Ovary (tissue), 9 donors: ENCODE results near the gene IFT25. TPM values are rescaled to one million over a fixed set of nuclear protein-coding genes. Genes with fewer than 3 reads are reported as not detected.

Experiments used
- DNase-seq, 5 donors: peaks; one replicate each; pipeline ENCODE4 v3.0.0-alpha.2; 2019 to 2020
- H3K27ac ChIP-seq, 2 donors: fragments of 200-600 bp; one replicate each; pipeline versions ENCODE4 v1.5.1 to v1.8.0; 2019 to 2022
- H3K27me3 ChIP-seq: fragments of 200-600 bp; one replicate; pipeline ENCODE4 v1.8.0; 2022
- H3K36me3 ChIP-seq: fragments of 200-600 bp; sonication (generic); one replicate; pipeline ENCODE4 v1.5.1; 2019
- H3K4me1 ChIP-seq: one replicate; pipeline ENCODE4 v1.8.1; 2013; ENCODE audit warnings: mild to moderate bottlenecking, moderate library complexity; ENCODE audit not compliant: insufficient read depth
- H3K4me3 ChIP-seq: fragments of 200-600 bp; sonication (generic); one replicate; pipeline ENCODE4 v1.5.1; 2017
- H3K9me3 ChIP-seq, 2 donors: fragments of 200-600 bp in 1 of 2; sonication (generic) in 1 of 2; one replicate each; pipeline versions ENCODE4 v1.5.1 to v1.8.1; 2013 to 2019; ENCODE audit warnings: mild to moderate bottlenecking in 1 of 2, moderate library complexity in 1 of 2
- EP300 ChIP-seq: sonication (generic); formaldehyde crosslinking; IDR thresholded peaks from one replicate; pipeline ENCODE4 v1.6.1; 2017; ENCODE audit warnings: antibody characterized with exemption
- POLR2A ChIP-seq: fragments of 450-650 bp; IDR thresholded peaks from one replicate; pipeline ENCODE4 v1.6.1; 2017; ENCODE audit warnings: antibody characterized with exemption, mild to moderate bottlenecking, moderate library complexity
- WGBS, 3 donors: extraction: QIAGEN DNeasy Blood & Tissue Kit in 1 of 3; methylation state at CpG; one replicate each; pipeline versions ENCODE4 v1.1.5 to v1.1.7; 2013 to 2017; 5-methylcytosine and 5-hydroxymethylcytosine counted together
- intact Hi-C, 4 donors: fragments of 100-400 bp; cut with DNase I; formaldehyde crosslinking; loops; one replicate each; pipeline versions ENCODE4 v1.11.0 to v1.15.1; 2022 to 2023
- polyA plus RNA-seq, 2 donors: library from polyadenylated mRNA; stranded (reverse); fragments of 200-250 nt in 1 of 2; fragments of 350-450 nt in 1 of 2; fragmentation: Illumina TruSeq in 1 of 2; extraction: RNeasy Lipid Tissue Mini Kit (QIAGEN cat#74804) in 1 of 2; gene quantifications; one replicate each; pipeline ENCODE4 v1.2.3, GENCODE V29; 2013 to 2014
- total RNA-seq, 7 donors: library from RNA; depleted of rRNA in 2 of 7; stranded (reverse); fragments of >200 nt in 2 of 7; fragmentation: NEBNext Ultra II Directional in 3 of 7; extraction: Animal tissue kit (Norgen Biotek cat#: 25700) in 3 of 7; gene quantifications; one replicate each; pipeline versions ENCODE4 v1.1.0 to v1.2.4, GENCODE V29; 2016 to 2023
- TF ChIP-seq, protein P1 (sequence below), 3 donors: fragments of 450-650 bp in 2 of 3; fragments of 200-600 bp in 1 of 3; IDR thresholded peaks; one replicate each; pipeline versions ENCODE4 v1.5.1 to v1.8.0; 2016 to 2022; ENCODE audit warnings: antibody characterized with exemption in 3 of 3, mild to moderate bottlenecking in 1 of 3
- donor health status: DM: no; HTN: no; CAD: no; lungs with moderate emphysema.
- donor health status: DM: no; HTN: no; CAD: no.
- donor health status: Bipolar disorder and iron deficiency.
- donor health status: DM: yes; HTN: yes; CAD: no.
- donor health status: DM: no; HTN: no; CAD: no.
- donor health status: DM: yes; HTN: yes; CAD: no.

Gene IFT25
- total and polyA plus RNA-seq, 9 donors, result 24.2 to 39.4 (median 28.5) TPM

DNA sequence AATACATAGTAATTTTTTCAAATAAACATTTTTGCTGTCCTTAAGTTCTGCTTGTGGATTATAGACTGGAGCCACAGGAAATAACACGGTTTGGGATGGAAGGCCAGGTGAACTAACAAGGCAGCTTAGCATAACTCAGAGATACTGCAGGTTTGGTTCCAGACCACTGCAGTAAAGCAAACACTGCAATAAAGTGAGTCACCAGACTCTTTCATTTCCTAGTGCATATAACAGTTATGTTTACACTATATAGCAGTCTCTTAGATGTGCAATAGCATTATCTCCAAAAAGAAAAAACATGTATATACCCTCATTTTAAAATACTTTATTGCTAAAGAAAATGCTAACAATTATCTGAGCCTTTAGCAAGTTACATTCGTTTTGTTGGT lies 22.6 kb upstream of the IFT25 start:
- H3K4me1 ChIP-seq, result peaks cover 2% of the 10 kb centered on the region
- no peaks in the 10 kb centered on the region for H3K27me3 ChIP-seq
- no peak for DNase-seq
- H3K36me3 ChIP-seq, result no peaks in the 10 kb centered on the region
- H3K27ac ChIP-seq, result no peak overlapping the region
- TF ChIP-seq, protein P1, sequence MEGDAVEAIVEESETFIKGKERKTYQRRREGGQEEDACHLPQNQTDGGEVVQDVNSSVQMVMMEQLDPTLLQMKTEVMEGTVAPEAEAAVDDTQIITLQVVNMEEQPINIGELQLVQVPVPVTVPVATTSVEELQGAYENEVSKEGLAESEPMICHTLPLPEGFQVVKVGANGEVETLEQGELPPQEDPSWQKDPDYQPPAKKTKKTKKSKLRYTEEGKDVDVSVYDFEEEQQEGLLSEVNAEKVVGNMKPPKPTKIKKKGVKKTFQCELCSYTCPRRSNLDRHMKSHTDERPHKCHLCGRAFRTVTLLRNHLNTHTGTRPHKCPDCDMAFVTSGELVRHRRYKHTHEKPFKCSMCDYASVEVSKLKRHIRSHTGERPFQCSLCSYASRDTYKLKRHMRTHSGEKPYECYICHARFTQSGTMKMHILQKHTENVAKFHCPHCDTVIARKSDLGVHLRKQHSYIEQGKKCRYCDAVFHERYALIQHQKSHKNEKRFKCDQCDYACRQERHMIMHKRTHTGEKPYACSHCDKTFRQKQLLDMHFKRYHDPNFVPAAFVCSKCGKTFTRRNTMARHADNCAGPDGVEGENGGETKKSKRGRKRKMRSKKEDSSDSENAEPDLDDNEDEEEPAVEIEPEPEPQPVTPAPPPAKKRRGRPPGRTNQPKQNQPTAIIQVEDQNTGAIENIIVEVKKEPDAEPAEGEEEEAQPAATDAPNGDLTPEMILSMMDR (IDR thresholded peaks at IDR 0.05), result no peak
- TF ChIP-seq POLR2A, result no peak
- no peak for TF ChIP-seq EP300
- intact Hi-C loops, result no loop called here
- 85 to 87% (median 86%) methylated on average over 2 of the region's 2 CpGs for WGBS, 3 donors
- H3K9me3 ChIP-seq, result no peaks in the 10 kb centered on the region
- no peak overlapping the region for H3K4me3 ChIP-seq

DNA sequence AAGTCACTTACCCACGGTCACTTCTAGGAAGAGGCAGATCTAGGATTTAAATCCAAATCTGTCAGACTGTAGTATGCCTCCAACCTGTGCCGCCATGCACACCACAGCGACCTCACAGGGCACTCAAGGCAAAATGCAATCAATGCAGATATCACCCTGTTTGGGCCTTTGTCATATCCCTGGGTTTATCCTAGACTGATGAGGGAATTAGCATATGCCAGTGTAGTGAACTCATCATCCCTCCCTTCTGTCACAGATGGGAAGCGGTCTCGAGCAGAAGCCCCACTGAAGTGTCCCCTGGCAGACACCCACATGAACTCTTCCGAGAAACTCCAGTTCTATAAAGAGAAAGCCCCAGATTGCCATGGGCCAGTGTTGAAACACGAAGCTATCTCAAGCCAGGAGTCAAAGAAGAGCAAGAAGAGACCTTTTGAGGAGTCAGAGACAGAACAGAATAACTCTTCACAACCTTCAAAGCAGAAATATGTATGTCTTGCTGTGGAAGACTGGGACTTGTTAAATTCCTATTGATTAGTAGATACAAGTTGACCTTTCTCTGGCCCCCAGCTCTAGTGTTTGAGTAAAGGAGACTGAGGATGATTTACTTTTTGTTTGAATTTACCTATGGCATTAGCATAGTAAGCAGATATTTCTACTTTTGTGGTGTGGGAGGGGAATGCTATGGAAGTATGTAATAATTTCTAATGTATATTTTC lies 22.1 kb upstream of the IFT25 start:
- Histone ChIP-seq H3K27me3 (no peaks in the 10 kb centered on the region), H3K9me3 (no peaks in the 10 kb centered on the region), H3K4me3 (no peak overlapping the region), H3K36me3 (no peaks in the 10 kb centered on the region), H3K27ac (no peak overlapping the region), H3K4me1 (peaks cover 2% of the 10 kb centered on the region)
- intact Hi-C loops, result no loop called here
- DNase-seq, result no peak
- WGBS, 3 donors, result 89 to 91% (median 89%) methylated on average over 7 of the region's 7 CpGs
- TF ChIP-seq, protein P1 (IDR thresholded peaks at IDR 0.05), result no peak
- TF ChIP-seq EP300, result no peak
- no peak for TF ChIP-seq POLR2A

DNA sequence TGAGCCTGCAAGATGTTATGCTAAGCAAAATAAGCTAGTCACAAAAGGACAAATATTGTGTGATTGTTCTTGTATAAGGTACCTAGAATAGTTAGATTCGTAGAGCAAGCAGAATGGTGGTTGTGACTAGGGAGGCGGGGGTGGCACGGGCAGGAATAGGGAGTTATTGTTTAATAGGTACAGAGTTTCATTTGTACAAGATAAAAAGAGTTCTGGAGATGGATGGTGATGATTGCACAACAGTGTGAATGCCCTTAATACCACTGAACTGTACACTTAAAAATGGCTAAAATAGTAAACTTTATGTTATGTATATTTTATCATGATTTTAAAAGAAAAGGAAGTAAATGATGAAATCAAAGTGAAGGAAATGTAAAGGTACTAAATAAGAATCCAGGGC lies 21.3 kb upstream of the IFT25 start:
- intact Hi-C loops, result no loop called here
- WGBS, 3 donors, result 86 to 87% (median 87%) methylated on average over 3 of the region's 3 CpGs
- no peak for DNase-seq
- Histone ChIP-seq H3K27ac (no peak overlapping the region), H3K9me3 (no peaks in the 10 kb centered on the region), H3K27me3 (no peaks in the 10 kb centered on the region), H3K4me3 (no peak overlapping the region), H3K36me3 (no peaks in the 10 kb centered on the region), H3K4me1 (no peaks in the 10 kb centered on the region)
- TF ChIP-seq EP300 (no peak), POLR2A (no peak)
- TF ChIP-seq, protein P1 (IDR thresholded peaks at IDR 0.05), result no peak

DNA sequence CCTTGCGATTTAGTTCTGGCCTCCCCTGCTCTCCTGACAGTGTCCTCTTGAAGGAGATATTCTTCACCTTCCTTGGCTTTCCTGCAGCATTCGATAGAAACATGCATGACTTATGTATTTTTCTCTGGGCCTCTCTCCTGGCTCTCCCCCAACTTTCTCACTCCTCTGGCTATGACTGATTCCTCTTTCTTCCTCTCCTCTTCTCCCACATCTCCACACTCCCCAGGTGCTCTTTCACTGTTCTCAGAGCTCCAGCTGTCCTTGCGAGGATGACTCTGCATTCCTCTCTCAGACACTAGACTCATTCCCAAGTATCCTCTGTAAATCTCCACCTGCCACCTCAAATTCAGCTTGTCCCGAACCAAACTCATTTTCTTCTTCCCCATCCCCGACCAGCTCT lies 18.6 kb upstream of the IFT25 start:
- Histone ChIP-seq H3K4me1 (no peaks in the 10 kb centered on the region), H3K27ac (no peak overlapping the region), H3K4me3 (no peak overlapping the region), H3K27me3 (no peaks in the 10 kb centered on the region), H3K36me3 (no peaks in the 10 kb centered on the region), H3K9me3 (no peaks in the 10 kb centered on the region)
- WGBS, 3 donors, result 50 to 63% (median 58%) methylated on average over 5 of the region's 5 CpGs
- no peak for DNase-seq
- no peak for TF ChIP-seq EP300
- TF ChIP-seq, protein P1 (IDR thresholded peaks at IDR 0.05), result no peak
- no peak for TF ChIP-seq POLR2A
- intact Hi-C loops, result no loop called here
